ENCODE data around the gene RGS6. TPM values are rescaled to one million over a fixed set of nuclear protein-coding genes. Genes with fewer than 3 reads are reported as not detected.
A peak's percentile ranks its signal among the peaks of the same experiment; 100 is the strongest.

Gene RGS6
- total RNA-seq, 4 donors from 2014 or later, result 0.83 to 2.4 (median 1.5) TPM

GRCh38 chr14:72182708-72183432 lies 250.6 kb downstream of the RGS6 start:
- intact Hi-C loops (cut with DNase I), result no loop called here
- WGBS, result 78% methylated on average over 4 of the region's 4 CpGs

GRCh38 chr14:72183631-72184030 lies 251.4 kb downstream of the RGS6 start:
- no peak for DNase-seq (ENCODE audit: extremely low spot score)
- Histone ChIP-seq H3K36me3 (no peaks in the 10 kb centered on the region), H3K27me3 (no peaks in the 10 kb centered on the region), H3K4me1 (peaks cover 19 to 43% (median 32%) of the 10 kb centered on the region in 4 donors), H3K27ac (replicated peaks in 1 of 4) (no peak overlapping the region), H3K9me3 (peaks cover 0 to 5% (median 0%) of the 10 kb centered on the region in 4 donors), H3K4me3 (no peak overlapping the region)
- no peak for TF ChIP-seq POLR2A (IDR thresholded peaks at IDR 0.05; ENCODE audit: low read depth)
- TF ChIP-seq EP300 (IDR thresholded peaks at IDR 0.05), result no peak
- TF ChIP-seq CTCF (IDR thresholded peaks at IDR 0.05), result no peak
- TF ChIP-seq POLR2AphosphoS5 (IDR thresholded peaks at IDR 0.05), result no peak
- intact Hi-C loops (cut with DNase I), result no loop called here
- WGBS, result 71% methylated on average over 2 of the region's 2 CpGs

More at GRCh38 chr14:72182708-72183432, 250.6 kb downstream of the RGS6 start:
- Histone ChIP-seq H3K27me3 (no peaks in the 10 kb centered on the region), H3K4me1 (peaks cover 18 to 40% (median 31%) of the 10 kb centered on the region in 4 donors), H3K36me3 (no peaks in the 10 kb centered on the region), H3K4me3 (no peak overlapping the region), H3K27ac (replicated peaks in 1 of 4) (no peak overlapping the region), H3K9me3 (peaks cover 0 to 5% (median 0%) of the 10 kb centered on the region in 4 donors)
- no peak for DNase-seq (ENCODE audit: extremely low spot score)
- no peak for TF ChIP-seq EP300 (IDR thresholded peaks at IDR 0.05)
- no peak for TF ChIP-seq CTCF (IDR thresholded peaks at IDR 0.05)
- TF ChIP-seq POLR2AphosphoS5 (IDR thresholded peaks at IDR 0.05), result no peak
- no peak for TF ChIP-seq POLR2A (IDR thresholded peaks at IDR 0.05; ENCODE audit: low read depth)

- peaks cover 19 to 43% (median 32%) of the 10 kb centered on the region in 4 donors for H3K4me1 ChIP-seq
Measured at GRCh38 chr14:72186523-72186922, 254.3 kb downstream of the RGS6 start.

GRCh38 chr14:72196237-72197015 lies 264.2 kb downstream of the RGS6 start:
- Histone ChIP-seq H3K4me1 (no peaks in the 10 kb centered on the region), H3K27me3 (no peaks in the 10 kb centered on the region), H3K36me3 (no peaks in the 10 kb centered on the region), H3K9me3 (no peaks in the 10 kb centered on the region), H3K4me3 (no peak overlapping the region), H3K27ac (replicated peaks in 1 of 4) (no peak overlapping the region)
- DNase-seq (ENCODE audit: extremely low spot score), result no peak
- intact Hi-C loops (cut with DNase I), result no loop called here
- WGBS, result 84% methylated on average over 4 of the region's 4 CpGs
- no peak for TF ChIP-seq POLR2AphosphoS5 (IDR thresholded peaks at IDR 0.05)
- no peak for TF ChIP-seq EP300 (IDR thresholded peaks at IDR 0.05)
- TF ChIP-seq POLR2A (IDR thresholded peaks at IDR 0.05; ENCODE audit: low read depth), result no peak
- TF ChIP-seq CTCF (IDR thresholded peaks at IDR 0.05), result no peak

More at GRCh38 chr14:72186523-72186922, 254.3 kb downstream of the RGS6 start:
- H3K27ac ChIP-seq (replicated peaks in 1 of 4), result peak overlapping the region; percentile 28 to 62 (median 44)
- H3K27me3 ChIP-seq, result no peaks in the 10 kb centered on the region
- 19% methylated on average over 3 of the region's 3 CpGs for WGBS
- no peak overlapping the region for H3K4me3 ChIP-seq
- DNase-seq (ENCODE audit: extremely low spot score), result no peak
- H3K36me3 ChIP-seq, result no peaks in the 10 kb centered on the region
- intact Hi-C loops (cut with DNase I), result no loop called here
- TF ChIP-seq POLR2AphosphoS5 (IDR thresholded peaks at IDR 0.05) (peak in 1 of 2 donors; percentile 38), POLR2A (IDR thresholded peaks at IDR 0.05; ENCODE audit: low read depth) (no peak), CTCF (IDR thresholded peaks at IDR 0.05) (no peak)
- no peaks in the 10 kb centered on the region for H3K9me3 ChIP-seq
